H9 (cell line): ENCODE measurements around the gene RPS24. TPM values are rescaled to one million over a fixed set of nuclear protein-coding genes. Genes with fewer than 3 reads are reported as not detected.
A peak's percentile ranks its signal among the peaks of the same experiment; 100 is the strongest.

ENCODE experiments used
- DNase-seq: peaks from one replicate; pipeline ENCODE4 v3.0.0-alpha.2; 2017
- H2AFZ ChIP-seq: one replicate; pipeline ENCODE4 v1.6.1; 2013; ENCODE audit warnings: mild to moderate bottlenecking, low read length, control low read depth, moderate library complexity
- H2AK5ac ChIP-seq: 2 replicates; pipeline ENCODE4 v1.6.1; 2013; ENCODE audit warnings: low read length, control low read depth, mixed read lengths; ENCODE audit not compliant: insufficient read length
- H2BK120ac ChIP-seq: one replicate; pipeline ENCODE4 v1.6.1; 2013; ENCODE audit warnings: low read depth, mild to moderate bottlenecking, low read length, control low read depth, inconsistent platforms; ENCODE audit not compliant: poor library complexity, severe bottlenecking
- H2BK12ac ChIP-seq: 2 replicates; pipeline ENCODE4 v1.6.1; 2013; ENCODE audit warnings: low read length, control low read depth, mixed read lengths, low read depth; ENCODE audit not compliant: insufficient read length
- H2BK15ac ChIP-seq: 2 replicates; pipeline ENCODE4 v1.6.1; 2013; ENCODE audit warnings: low read depth, low read length, control low read depth
- H2BK20ac ChIP-seq: one replicate; pipeline ENCODE4 v1.6.1; 2013; ENCODE audit warnings: low read depth, mild to moderate bottlenecking, low read length, control low read depth, inconsistent platforms; ENCODE audit not compliant: poor library complexity, severe bottlenecking
- H2BK5ac ChIP-seq: 2 replicates; pipeline ENCODE4 v1.6.1; 2013; ENCODE audit warnings: low read length, control low read depth, mixed read lengths; ENCODE audit not compliant: insufficient read length
- H3K14ac ChIP-seq: 2 replicates; pipeline ENCODE4 v1.6.1; 2013; ENCODE audit warnings: low read length, control low read depth; ENCODE audit not compliant: insufficient read depth
- H3K18ac ChIP-seq: 2 replicates; pipeline ENCODE4 v1.6.1; 2013; ENCODE audit warnings: low read depth, mild to moderate bottlenecking, mixed read lengths, low read length, control low read depth; ENCODE audit not compliant: insufficient read length
- H3K23ac ChIP-seq: 2 replicates; pipeline ENCODE4 v1.6.1; 2013; ENCODE audit warnings: low read length, control low read depth, mixed read lengths, low read depth; ENCODE audit not compliant: insufficient read length
- H3K23me2 ChIP-seq: 2 replicates; pipeline ENCODE4 v1.6.1; 2013; ENCODE audit warnings: low read depth, mild to moderate bottlenecking, mixed read lengths, low read length, control low read depth; ENCODE audit not compliant: insufficient read length, poor library complexity, severe bottlenecking
- H3K27ac ChIP-seq: 2 replicates; pipeline ENCODE4 v1.5.1; 2013; ENCODE audit warnings: low read length, control low read depth, mixed read lengths, low read depth; ENCODE audit not compliant: insufficient read length
- H3K27me3 ChIP-seq: 2 replicates; pipeline ENCODE4 v1.6.1; 2013; ENCODE audit warnings: low read length, control low read depth, inconsistent platforms; ENCODE audit not compliant: insufficient read depth
- H3K4ac ChIP-seq: 2 replicates; pipeline ENCODE4 v1.6.1; 2013; ENCODE audit warnings: low read depth, mild to moderate bottlenecking, control low read depth, inconsistent platforms, low read length, moderate library complexity
- H3K4me1 ChIP-seq: 2 replicates; pipeline ENCODE4 v1.6.1; 2013; ENCODE audit warnings: low read length, control low read depth, inconsistent platforms; ENCODE audit not compliant: insufficient read depth
- H3K4me2 ChIP-seq: 2 replicates; pipeline ENCODE4 v1.6.1; 2013; ENCODE audit warnings: low read length, control low read depth, mixed read lengths; ENCODE audit not compliant: insufficient read length, insufficient read depth
- H3K56ac ChIP-seq: 2 replicates; pipeline ENCODE4 v1.6.1; 2013; ENCODE audit warnings: low read depth, mild to moderate bottlenecking, mixed read lengths, low read length, control low read depth; ENCODE audit not compliant: insufficient read length
- H3K79me1 ChIP-seq: 2 replicates; pipeline ENCODE4 v1.6.1; 2013; ENCODE audit warnings: low read depth, mild to moderate bottlenecking, moderate library complexity, low read length, control low read depth, inconsistent platforms; ENCODE audit not compliant: insufficient read depth, poor library complexity, severe bottlenecking
- H3K79me2 ChIP-seq: 2 replicates; pipeline ENCODE4 v1.6.1; 2013; ENCODE audit warnings: low read length, control low read depth, inconsistent platforms; ENCODE audit not compliant: insufficient read depth
- H3K9ac ChIP-seq: 2 replicates; pipeline ENCODE4 v1.6.1; 2013; ENCODE audit warnings: low read length, control low read depth, mixed read lengths; ENCODE audit not compliant: insufficient read length; ENCODE audit errors: extremely low read depth
- H3K9me3 ChIP-seq: one replicate; pipeline ENCODE4 v1.6.1; 2013; ENCODE audit warnings: low read depth, low read length, inconsistent platforms; ENCODE audit not compliant: control insufficient read depth
- H3T11ph ChIP-seq: one replicate; pipeline ENCODE4 v1.6.1; 2013; ENCODE audit warnings: mild to moderate bottlenecking, low read length, control low read depth, inconsistent platforms
- H4K20me1 ChIP-seq: one replicate; pipeline ENCODE4 v1.6.1; 2013; ENCODE audit not compliant: control insufficient read depth, insufficient read length, insufficient read depth
- H4K5ac ChIP-seq: 2 replicates; pipeline ENCODE4 v1.6.1; 2013; ENCODE audit warnings: low read depth, mild to moderate bottlenecking, mixed read lengths, low read length, control low read depth; ENCODE audit not compliant: insufficient read length
- H4K8ac ChIP-seq: replicated peaks from 2 replicates; pipeline ENCODE4 v1.6.1; 2013; ENCODE audit warnings: low read length, control low read depth, mixed read lengths, low read depth; ENCODE audit not compliant: insufficient read length
- H4K91ac ChIP-seq: 2 replicates; pipeline ENCODE4 v1.6.1; 2013; ENCODE audit warnings: low read depth, mild to moderate bottlenecking, moderate library complexity, mixed read lengths, low read length, control low read depth; ENCODE audit not compliant: insufficient read length
- H3K27ac Mint-ChIP-seq, 3 experiments: 2 replicates in 2 of 3; 3 replicates in 1 of 3; pipeline ENCODE4 v1.8.0; 2020 to 2021; ENCODE audit warnings: mixed read lengths in 3 of 3, mild to moderate bottlenecking in 1 of 3, moderate library complexity in 1 of 3
- H3K27me3 Mint-ChIP-seq: 2 replicates; pipeline ENCODE4 v1.8.0; 2021; ENCODE audit warnings: low read depth, mild to moderate bottlenecking, moderate library complexity, mixed read lengths
- H3K36me3 Mint-ChIP-seq, 3 experiments: 2 replicates in 2 of 3; 3 replicates in 1 of 3; pipeline ENCODE4 v1.8.0; 2020 to 2021; ENCODE audit warnings: low read depth in 3 of 3, mixed read lengths in 3 of 3; ENCODE audit not compliant: insufficient read depth in 1 of 3
- H3K4me1 Mint-ChIP-seq, 2 experiments: 2 replicates each; pipeline ENCODE4 v1.8.0; 2020; ENCODE audit warnings: mixed read lengths in 2 of 2
- H3K4me3 Mint-ChIP-seq, 2 experiments: 2 replicates in 1 of 2; 3 replicates in 1 of 2; pipeline ENCODE4 v1.8.0; 2020 to 2021; ENCODE audit warnings: mild to moderate bottlenecking in 2 of 2, mixed read lengths in 2 of 2, moderate library complexity in 1 of 2
- H3K9me3 Mint-ChIP-seq, 2 experiments: 2 replicates in 1 of 2; 3 replicates in 1 of 2; pipeline ENCODE4 v1.8.0; 2020; ENCODE audit warnings: mild to moderate bottlenecking in 2 of 2, mixed read lengths in 2 of 2, moderate library complexity in 1 of 2
- WGBS: extraction: QIAGEN DNeasy Blood & Tissue Kit; methylation state at CpG from one replicate; pipeline ENCODE4 v1.1.7; 2013; ENCODE audit warnings: missing lambda C conversion rate, low lambda C conversion rate, mixed read lengths; ENCODE audit not compliant: insufficient read length; ENCODE audit errors: extremely low coverage; 5-methylcytosine and 5-hydroxymethylcytosine counted together
- total RNA-seq: library from RNA; stranded (reverse); gene quantifications from 2 replicates; pipeline ENCODE4 v1.2.1, GENCODE V29; 2021
- TF ChIP-seq, protein P1 (sequence below): fragments of 200-600 bp; sonication (generic); conservative IDR thresholded peaks from 3 replicates; pipeline ENCODE4 v1.8.0; 2021; ENCODE audit warnings: antibody characterized with exemption, mild to moderate bottlenecking

RPS24 gene
- total RNA-seq, 1 experiment from 2014 or later = 1,966 TPM

DNA sequence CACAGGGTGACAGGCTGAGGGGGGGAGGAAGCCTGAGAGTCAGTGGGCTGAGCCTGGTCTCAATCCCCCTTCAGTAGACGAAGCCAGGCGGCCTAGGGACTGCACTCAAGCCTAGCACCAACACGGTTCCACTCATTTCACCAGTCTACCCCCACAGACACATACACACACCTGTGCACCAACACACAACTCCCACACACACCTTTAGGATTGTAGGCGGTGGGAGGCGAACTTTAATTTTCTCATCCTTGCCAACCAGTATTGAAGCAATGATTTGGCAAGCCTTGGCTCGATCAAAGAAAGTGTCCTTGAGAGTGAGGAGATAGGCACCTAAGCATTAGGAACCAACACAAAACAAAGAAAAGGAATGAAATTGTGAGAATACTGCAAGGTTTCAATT, 24.0 kb upstream of the RPS24 start:
- H3K79me1 ChIP-seq = no peaks in the 10 kb centered on the region
- no peak overlapping the region for H2BK15ac ChIP-seq
- no peak overlapping the region for H2BK12ac ChIP-seq
- H2BK20ac ChIP-seq = no peak overlapping the region
- H3K4me1 ChIP-seq = no peaks in the 10 kb centered on the region
- H3K36me3 Mint-ChIP-seq = peaks cover 39 to 92% (median 75%) of the 10 kb centered on the region in 3 experiments; a peak in 6 of 7 replicates
- no peak overlapping the region for H3K23ac ChIP-seq
- no peaks in the 10 kb centered on the region for H3K27me3 ChIP-seq
- H3K9ac ChIP-seq = no peak overlapping the region
- no peaks in the 10 kb centered on the region for H3K79me2 ChIP-seq
- H3K27ac Mint-ChIP-seq = peak overlapping the region in 1 of 3 experiments; percentile 25; a peak in 2 of 7 replicates
- H3K4me2 ChIP-seq = no peak overlapping the region
- H4K5ac ChIP-seq = no peak overlapping the region
- H3K27me3 Mint-ChIP-seq = no peaks in the 10 kb centered on the region
- no peak overlapping the region for H2BK5ac ChIP-seq
- no peaks in the 10 kb centered on the region for H3K9me3 ChIP-seq
- DNase-seq = no peak
- no peak overlapping the region for H3K14ac ChIP-seq
- H2AK5ac ChIP-seq = no peak overlapping the region
- TF ChIP-seq, protein P1, sequence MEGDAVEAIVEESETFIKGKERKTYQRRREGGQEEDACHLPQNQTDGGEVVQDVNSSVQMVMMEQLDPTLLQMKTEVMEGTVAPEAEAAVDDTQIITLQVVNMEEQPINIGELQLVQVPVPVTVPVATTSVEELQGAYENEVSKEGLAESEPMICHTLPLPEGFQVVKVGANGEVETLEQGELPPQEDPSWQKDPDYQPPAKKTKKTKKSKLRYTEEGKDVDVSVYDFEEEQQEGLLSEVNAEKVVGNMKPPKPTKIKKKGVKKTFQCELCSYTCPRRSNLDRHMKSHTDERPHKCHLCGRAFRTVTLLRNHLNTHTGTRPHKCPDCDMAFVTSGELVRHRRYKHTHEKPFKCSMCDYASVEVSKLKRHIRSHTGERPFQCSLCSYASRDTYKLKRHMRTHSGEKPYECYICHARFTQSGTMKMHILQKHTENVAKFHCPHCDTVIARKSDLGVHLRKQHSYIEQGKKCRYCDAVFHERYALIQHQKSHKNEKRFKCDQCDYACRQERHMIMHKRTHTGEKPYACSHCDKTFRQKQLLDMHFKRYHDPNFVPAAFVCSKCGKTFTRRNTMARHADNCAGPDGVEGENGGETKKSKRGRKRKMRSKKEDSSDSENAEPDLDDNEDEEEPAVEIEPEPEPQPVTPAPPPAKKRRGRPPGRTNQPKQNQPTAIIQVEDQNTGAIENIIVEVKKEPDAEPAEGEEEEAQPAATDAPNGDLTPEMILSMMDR = no peak
- no peak overlapping the region for H4K8ac ChIP-seq
- no peak overlapping the region for H3K4ac ChIP-seq
- no peak overlapping the region for H2AFZ ChIP-seq
- no peak overlapping the region for H4K91ac ChIP-seq
- no peaks in the 10 kb centered on the region for H3K4me1 Mint-ChIP-seq
- H3K56ac ChIP-seq = no peak overlapping the region
- H3K4me3 Mint-ChIP-seq = no peak overlapping the region
- H3T11ph ChIP-seq = no peak overlapping the region
- H2BK120ac ChIP-seq = no peak overlapping the region
- no peaks in the 10 kb centered on the region for H3K9me3 Mint-ChIP-seq
- WGBS = no CpG with 5 or more reads among the region's 6 CpGs
- no peak overlapping the region for H3K27ac ChIP-seq
- H3K23me2 ChIP-seq = no peaks in the 10 kb centered on the region
- H3K18ac ChIP-seq = no peak overlapping the region
- H4K20me1 ChIP-seq = no peaks in the 10 kb centered on the region
